Cardiac muscle cell (in vitro differentiated cells and primary cell): Measurements from ENCODE around the gene RBMX. TPM values are rescaled to one million over a fixed set of nuclear protein-coding genes. Genes with fewer than 3 reads are reported as not detected.
"Not testable (repeated sequence)": the region's sequence is repeated elsewhere in the genome, so short reads cannot be mapped to it uniquely, and the experiment has no call there.

Experiments
- DNase-seq, 2 donors: peaks; one replicate each; pipeline versions ENCODE4 v3.0.0 to v3.0.0-alpha.2; 2010 to 2017; ENCODE audit warnings: low read depth in 1 of 2, low spot score in 1 of 2
- H3K27ac ChIP-seq: fragments of 200-600 bp; sonication (generic); 2 replicates; pipeline ENCODE4 v1.5.1; 2016
- H3K27me3 ChIP-seq: fragments of 200-600 bp; sonication (generic); 2 replicates; pipeline ENCODE4 v1.6.0; 2016; ENCODE audit warnings: control low read depth
- H3K36me3 ChIP-seq: fragments of 200-600 bp; sonication (generic); 2 replicates; pipeline ENCODE4 v1.5.1; 2016; ENCODE audit warnings: control low read depth
- H3K4me1 ChIP-seq: fragments of 200-600 bp; sonication (generic); 2 replicates; pipeline ENCODE4 v1.8.1; 2017; ENCODE audit warnings: low read depth, mild to moderate bottlenecking, mixed run types
- H3K4me3 ChIP-seq: fragments of 200-600 bp; sonication (generic); 2 replicates; pipeline ENCODE4 v1.5.1; 2016; ENCODE audit warnings: mild to moderate bottlenecking
- H3K9me3 ChIP-seq: fragments of 200-600 bp; sonication (generic); 2 replicates; pipeline ENCODE4 v1.5.1; 2017; ENCODE audit warnings: low read depth, mild to moderate bottlenecking, control low read depth
- polyA plus RNA-seq: library from polyadenylated mRNA; unstranded; fragments of >200 nt; fragmentation: Nextera tagmentation; extraction: Ambion mirVana; gene quantifications from 2 replicates; pipeline ENCODE4 v1.2.1, GENCODE V29; 2016
- total RNA-seq: library from RNA; depleted of rRNA; stranded (reverse); fragments of >200 nt; gene quantifications from 2 replicates; pipeline ENCODE4 v1.2.3, GENCODE V29; 2016
- TF ChIP-seq, protein P1 (sequence below): IDR thresholded peaks from 2 replicates; pipeline ENCODE4 v1.5.1; 2012; ENCODE audit warnings: low read depth, mild to moderate bottlenecking, low read length

The RBMX gene
- total and polyA plus RNA-seq, 2 experiments from 2014 or later = 169 to 370 TPM

DNA sequence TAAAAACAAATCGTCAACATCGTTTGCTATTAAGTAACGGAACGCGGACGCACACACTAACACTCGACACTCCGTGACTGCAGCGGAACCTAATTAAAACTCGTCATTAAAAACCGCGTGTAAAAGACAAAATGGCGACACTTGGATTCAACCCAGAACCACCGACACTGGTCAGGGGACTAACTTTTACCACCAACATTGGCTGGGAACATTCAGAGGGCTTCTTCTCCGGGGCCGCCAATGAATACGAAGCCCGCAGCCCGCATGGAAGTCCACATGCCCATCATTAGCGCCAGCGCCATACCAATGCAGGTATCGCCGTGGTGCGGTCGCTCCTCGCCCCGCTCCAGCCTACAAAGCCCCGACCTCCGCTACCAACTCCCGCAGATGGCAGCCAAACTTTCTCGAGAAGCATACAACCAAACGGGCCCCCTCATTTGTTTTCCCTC, 498 bp downstream of the RBMX start:
- peak overlapping the region; percentile 77 for H3K4me3 ChIP-seq
- TF ChIP-seq, protein P1, sequence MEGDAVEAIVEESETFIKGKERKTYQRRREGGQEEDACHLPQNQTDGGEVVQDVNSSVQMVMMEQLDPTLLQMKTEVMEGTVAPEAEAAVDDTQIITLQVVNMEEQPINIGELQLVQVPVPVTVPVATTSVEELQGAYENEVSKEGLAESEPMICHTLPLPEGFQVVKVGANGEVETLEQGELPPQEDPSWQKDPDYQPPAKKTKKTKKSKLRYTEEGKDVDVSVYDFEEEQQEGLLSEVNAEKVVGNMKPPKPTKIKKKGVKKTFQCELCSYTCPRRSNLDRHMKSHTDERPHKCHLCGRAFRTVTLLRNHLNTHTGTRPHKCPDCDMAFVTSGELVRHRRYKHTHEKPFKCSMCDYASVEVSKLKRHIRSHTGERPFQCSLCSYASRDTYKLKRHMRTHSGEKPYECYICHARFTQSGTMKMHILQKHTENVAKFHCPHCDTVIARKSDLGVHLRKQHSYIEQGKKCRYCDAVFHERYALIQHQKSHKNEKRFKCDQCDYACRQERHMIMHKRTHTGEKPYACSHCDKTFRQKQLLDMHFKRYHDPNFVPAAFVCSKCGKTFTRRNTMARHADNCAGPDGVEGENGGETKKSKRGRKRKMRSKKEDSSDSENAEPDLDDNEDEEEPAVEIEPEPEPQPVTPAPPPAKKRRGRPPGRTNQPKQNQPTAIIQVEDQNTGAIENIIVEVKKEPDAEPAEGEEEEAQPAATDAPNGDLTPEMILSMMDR = no peak
- no peaks in the 10 kb centered on the region for H3K27me3 ChIP-seq
- peaks cover 17% of the 10 kb centered on the region for H3K36me3 ChIP-seq
- no peaks in the 10 kb centered on the region for H3K9me3 ChIP-seq
- DNase-seq = peak; percentile 21 to 22
- H3K27ac ChIP-seq = peak overlapping the region; percentile 93
- H3K4me1 ChIP-seq = no peaks in the 10 kb centered on the region

DNA sequence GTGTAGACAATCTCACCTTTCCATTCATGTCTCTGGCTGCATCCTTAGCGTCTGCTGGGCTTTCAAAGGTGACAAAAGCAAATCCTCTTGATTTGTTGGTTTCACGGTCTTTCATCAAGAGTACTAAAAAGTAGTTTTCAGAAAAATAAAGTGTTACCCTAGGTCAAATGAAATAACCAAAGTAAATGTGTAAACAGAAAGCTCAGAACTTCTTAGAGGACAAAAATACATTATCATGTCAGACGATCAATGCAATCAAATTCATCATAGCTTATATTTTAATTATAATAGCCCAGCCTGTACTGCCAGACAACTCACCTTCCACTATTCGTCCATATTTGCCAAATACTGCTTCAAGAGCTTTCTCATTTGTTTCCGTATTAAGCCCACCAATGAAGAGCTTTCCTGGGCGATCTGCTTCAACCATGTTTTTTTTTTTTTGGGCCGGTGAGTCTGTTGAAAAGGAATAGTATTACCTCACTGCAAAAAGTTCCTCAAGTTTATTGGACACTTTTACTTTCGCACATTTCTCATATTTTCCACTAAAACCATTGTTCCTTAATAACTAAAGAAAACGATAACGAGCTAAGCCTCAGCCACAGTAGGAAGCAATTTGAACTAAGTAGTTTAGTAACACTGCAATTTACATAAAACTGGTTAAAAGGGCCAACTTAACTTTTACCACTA, 1.4 kb downstream of the RBMX start:
- Histone ChIP-seq H3K4me1 (no peaks in the 10 kb centered on the region), H3K4me3 (peak overlapping the region; percentile 77), H3K27me3 (no peaks in the 10 kb centered on the region), H3K36me3 (peaks cover 23% of the 10 kb centered on the region), H3K9me3 (no peaks in the 10 kb centered on the region), H3K27ac (peak overlapping the region; percentile 93)
- TF ChIP-seq, protein P1 = no peak
- DNase-seq = peak in 1 of 2 donors; percentile 27

DNA sequence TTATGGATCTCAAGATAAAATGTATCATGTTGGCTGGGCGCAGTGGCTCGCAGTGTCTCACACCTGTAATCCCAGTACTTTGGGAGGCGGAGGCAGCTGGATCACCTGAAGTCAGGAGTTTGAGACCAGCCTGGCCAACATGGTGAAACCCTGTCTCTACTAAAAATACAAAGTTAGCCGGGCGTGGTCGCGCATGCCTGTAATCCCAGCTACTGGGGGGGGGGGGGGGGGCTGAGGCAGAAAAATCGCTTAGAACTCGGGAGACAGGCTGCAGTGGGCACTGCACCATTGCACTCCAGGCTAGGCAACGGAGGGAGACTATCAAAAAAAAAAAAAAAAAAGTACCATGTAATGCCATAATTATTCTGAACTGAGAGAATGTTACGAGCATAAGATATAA, 2.1 kb downstream of the RBMX start:
- peak overlapping the region; percentile 77 for H3K4me3 ChIP-seq
- no peak for DNase-seq
- H3K27ac ChIP-seq = no peak overlapping the region
- peaks cover 27% of the 10 kb centered on the region for H3K36me3 ChIP-seq
- no peaks in the 10 kb centered on the region for H3K4me1 ChIP-seq
- TF ChIP-seq, protein P1 = no peak
- no peaks in the 10 kb centered on the region for H3K27me3 ChIP-seq
- no peaks in the 10 kb centered on the region for H3K9me3 ChIP-seq

DNA sequence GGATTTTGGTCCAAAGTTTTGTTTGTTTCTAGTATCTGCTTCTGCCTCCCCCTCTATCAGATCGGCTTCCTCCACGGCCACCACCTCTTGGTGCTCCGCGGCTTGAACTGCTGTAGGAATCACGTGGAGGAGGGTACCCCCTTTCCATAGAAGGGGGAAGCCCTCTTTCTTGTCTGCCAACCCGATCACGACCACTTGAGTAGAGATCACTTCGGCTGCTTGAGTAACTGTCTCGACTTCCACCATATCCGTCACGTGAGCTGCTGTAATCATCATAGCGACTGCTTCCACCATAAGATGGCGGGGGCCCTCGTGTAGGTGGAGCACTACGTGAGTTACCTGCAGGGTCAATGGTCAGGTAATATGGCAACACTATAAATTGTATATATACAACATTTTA, 6.4 kb downstream of the RBMX start:
- not testable (repeated sequence) for H3K27ac ChIP-seq, H3K4me1 ChIP-seq, H3K27me3 ChIP-seq, H3K4me3 ChIP-seq, DNase-seq, H3K9me3 ChIP-seq
- peaks cover 53% of the 10 kb centered on the region for H3K36me3 ChIP-seq

DNA sequence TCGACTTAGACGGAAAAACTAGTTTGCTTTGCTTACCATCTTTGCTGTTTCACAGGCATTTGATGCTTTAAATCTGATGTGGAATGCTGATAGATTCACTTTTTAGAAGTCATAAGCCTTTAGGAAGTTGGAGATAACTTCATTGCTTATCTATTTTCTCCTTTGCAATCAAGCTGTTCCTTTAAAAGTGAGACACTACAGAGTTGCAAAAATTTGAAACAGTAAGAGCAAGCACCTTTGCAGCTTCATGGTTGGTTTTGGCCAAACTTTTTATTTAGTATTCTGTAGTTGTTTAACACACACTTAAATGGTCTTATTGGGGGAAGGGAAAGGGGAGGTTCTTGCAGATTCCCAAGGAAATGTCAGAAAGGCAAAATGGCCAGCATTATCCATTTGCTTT, 7.3 kb downstream of the RBMX start:
- not testable (repeated sequence) for H3K9me3 ChIP-seq, H3K4me3 ChIP-seq, H3K27ac ChIP-seq, DNase-seq, H3K27me3 ChIP-seq, H3K4me1 ChIP-seq
- peaks cover 52% of the 10 kb centered on the region for H3K36me3 ChIP-seq

DNA sequence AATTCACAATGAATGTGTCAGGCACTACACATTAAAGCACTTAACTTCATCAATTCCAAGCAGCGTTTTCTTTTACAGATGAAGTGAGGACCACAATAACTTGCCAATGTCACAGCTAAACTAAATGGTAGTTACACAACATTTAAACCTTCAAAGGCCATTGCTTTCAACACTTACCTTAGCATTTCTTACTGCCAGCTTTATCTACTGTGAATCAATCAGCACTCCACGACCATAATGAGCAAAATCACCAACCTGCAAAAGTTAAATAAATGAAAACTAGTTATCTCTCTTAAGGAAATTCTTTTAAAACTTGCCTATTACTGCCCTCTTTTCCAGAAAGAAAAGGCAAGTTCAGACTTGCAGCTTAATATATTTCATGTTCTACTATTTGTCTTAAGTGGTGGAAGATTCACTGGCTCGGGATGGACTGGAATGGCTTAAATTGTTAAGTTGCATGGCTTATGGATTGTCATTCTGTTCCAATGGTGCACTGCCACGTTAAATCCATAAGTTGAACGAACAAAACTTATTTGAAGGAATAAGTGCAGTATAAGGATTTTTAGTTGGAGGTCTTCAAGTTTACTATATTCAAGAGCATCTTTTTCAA, 8.3 kb downstream of the RBMX start:
- no peaks in the 10 kb centered on the region for H3K27me3 ChIP-seq
- no peak overlapping the region for H3K27ac ChIP-seq
- no peaks in the 10 kb centered on the region for H3K4me1 ChIP-seq
- no peak for DNase-seq
- no peak overlapping the region for H3K4me3 ChIP-seq
- H3K36me3 ChIP-seq = peaks cover 49% of the 10 kb centered on the region
- H3K9me3 ChIP-seq = no peaks in the 10 kb centered on the region
- TF ChIP-seq, protein P1 = no peak
